ENCODE data around the gene MAIP1. TPM values are rescaled to one million over a fixed set of nuclear protein-coding genes. Genes with fewer than 3 reads are reported as not detected.
A peak's percentile ranks its signal among the peaks of the same experiment; 100 is the strongest.

The MAIP1 gene
- total and polyA plus RNA-seq, 9 of the 15 experiments (the other 6 are each of a cell fraction or from before 2014, with no cell fraction given): 3.6 to 30.0 (median 24.5) TPM

GRCh38 chr2:199911052-199911876 is 44.1 kb upstream of the MAIP1 start, which contains the start of gene C2orf69 (continued):
- no peak for TF ChIP-seq TRIM25 (IDR thresholded peaks at IDR 0.05; ENCODE audit: borderline replicate concordance)
- no peak for TF ChIP-seq ZFPM2 (CRISPR knock-in tag; IDR thresholded peaks at IDR 0.05)
- TF ChIP-seq BRD9 (IDR thresholded peaks at IDR 0.05; ENCODE audit: low read depth, partially characterized antibody): no peak
- no peak for TF ChIP-seq HIVEP1 (CRISPR knock-in tag; IDR thresholded peaks at IDR 0.05)
- TF ChIP-seq DNMT1 (IDR thresholded peaks at IDR 0.05): no peak
- no peak for TF ChIP-seq SMARCC2 (IDR thresholded peaks at IDR 0.05; ENCODE audit: low read depth)
- TF ChIP-seq ATF3 (IDR thresholded peaks at IDR 0.05): no peak
- TF ChIP-seq ATF3 (CRISPR knock-in tag; conservative IDR thresholded peaks at IDR 0.05): no peak
- no peak for TF ChIP-seq STAT6 (CRISPR knock-in tag; IDR thresholded peaks at IDR 0.05)
- TF ChIP-seq MAFK (IDR thresholded peaks at IDR 0.05; ENCODE audit: low read length): no peak
- TF ChIP-seq THRB (CRISPR knock-in tag; conservative IDR thresholded peaks at IDR 0.05): no peak
- no peak for TF ChIP-seq ZNF551 (CRISPR knock-in tag; IDR thresholded peaks at IDR 0.05)
- TF ChIP-seq TAF15 (IDR thresholded peaks at IDR 0.05; ENCODE audit: low read depth, low read length): no peak
- TF ChIP-seq ZNF263 (CRISPR knock-in tag; IDR thresholded peaks at IDR 0.05; ENCODE audit: borderline replicate concordance): no peak
- TF ChIP-seq SIRT6 (IDR thresholded peaks at IDR 0.05; ENCODE audit: low read depth, low read length): no peak
- TF ChIP-seq TOE1 (IDR thresholded peaks at IDR 0.05; ENCODE audit: borderline replicate concordance): no peak
- TF ChIP-seq TOE1 (CRISPR knock-in tag; IDR thresholded peaks at IDR 0.05; ENCODE audit: borderline replicate concordance, low read depth): no peak
- no peak for TF ChIP-seq PTTG1 (tag; IDR thresholded peaks at IDR 0.05; ENCODE audit: low read depth)
- TF ChIP-seq HOXB6 (CRISPR knock-in tag; IDR thresholded peaks at IDR 0.05; ENCODE audit: borderline replicate concordance): no peak
- TF ChIP-seq ZFX (CRISPR knock-in tag; IDR thresholded peaks at IDR 0.05): peak; percentile 94
- TF ChIP-seq ILK (tag; IDR thresholded peaks at IDR 0.05; ENCODE audit: borderline replicate concordance, low read depth): no peak
- TF ChIP-seq ZSCAN32 (CRISPR knock-in tag; IDR thresholded peaks at IDR 0.05): no peak
- TF ChIP-seq MXI1 (IDR thresholded peaks at IDR 0.05; ENCODE audit: low read depth, low read length): no peak

Data from K562 (cell line).